Measurements from ENCODE around the gene CES4A.
"Not testable (repeated sequence)": the region's sequence is repeated elsewhere in the genome, so short reads cannot be mapped to it uniquely, and the experiment has no call there.

CES4A gene

DNA sequence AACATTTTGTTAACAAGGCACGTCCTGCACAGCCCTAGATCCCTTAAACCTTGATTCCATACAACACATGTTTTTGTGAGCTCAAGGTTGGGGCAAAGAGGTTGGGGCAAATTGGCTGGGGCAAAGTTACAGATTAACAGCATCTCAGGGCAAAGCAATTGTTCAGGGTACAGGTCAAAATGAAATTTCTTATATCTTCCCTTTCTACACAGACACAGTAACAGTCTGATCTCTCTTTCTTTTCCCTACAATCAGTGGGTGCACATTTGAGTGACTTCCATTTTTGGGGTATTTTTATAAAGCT is 32.3 kb upstream of the CES4A start:
- DNase-seq (ENCODE audit: low read depth), result not testable (repeated sequence)

DNA sequence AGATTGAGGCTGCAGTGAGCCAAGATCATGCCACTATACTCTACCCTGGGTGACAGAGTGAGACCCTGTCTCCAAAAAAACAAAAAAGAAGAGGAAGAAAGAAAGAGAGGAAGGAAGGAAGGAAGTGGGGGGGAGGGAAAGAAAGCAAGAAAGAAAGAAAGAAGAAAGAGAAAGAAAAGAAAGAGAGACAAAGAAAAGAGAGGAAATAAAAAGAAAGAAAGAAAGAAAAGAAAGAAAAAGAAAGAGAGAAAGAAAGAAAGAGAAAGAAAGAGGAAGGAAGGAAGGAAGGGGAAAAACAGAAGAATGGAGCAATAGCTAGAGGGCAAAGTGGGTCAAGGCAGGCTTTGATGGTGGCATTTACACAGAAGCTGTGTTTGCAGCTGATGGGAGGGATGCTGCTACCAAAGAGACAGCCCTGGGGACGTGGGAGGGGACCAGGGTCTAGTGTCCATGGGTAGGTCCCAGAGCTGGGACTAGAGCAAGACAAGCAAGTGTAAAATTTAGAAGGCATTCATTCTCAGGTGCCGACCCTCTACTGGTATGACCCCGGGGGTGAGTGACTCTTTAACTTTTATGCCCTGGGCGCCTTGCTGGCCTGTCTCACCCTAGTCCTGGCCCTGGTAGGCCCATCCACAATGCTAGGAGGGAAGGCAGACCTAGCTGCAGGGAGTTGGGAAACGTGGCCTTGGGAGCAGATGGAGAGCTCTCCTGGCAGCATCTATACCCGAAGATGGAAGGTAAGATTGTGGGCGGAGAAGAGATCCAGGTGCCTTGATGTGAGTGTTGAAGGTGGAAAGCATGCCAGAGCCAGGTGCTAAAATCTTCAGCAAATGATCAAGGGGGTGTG is 29.3 kb upstream of the CES4A start:
- DNase-seq (ENCODE audit: low read depth), result no peak

DNA sequence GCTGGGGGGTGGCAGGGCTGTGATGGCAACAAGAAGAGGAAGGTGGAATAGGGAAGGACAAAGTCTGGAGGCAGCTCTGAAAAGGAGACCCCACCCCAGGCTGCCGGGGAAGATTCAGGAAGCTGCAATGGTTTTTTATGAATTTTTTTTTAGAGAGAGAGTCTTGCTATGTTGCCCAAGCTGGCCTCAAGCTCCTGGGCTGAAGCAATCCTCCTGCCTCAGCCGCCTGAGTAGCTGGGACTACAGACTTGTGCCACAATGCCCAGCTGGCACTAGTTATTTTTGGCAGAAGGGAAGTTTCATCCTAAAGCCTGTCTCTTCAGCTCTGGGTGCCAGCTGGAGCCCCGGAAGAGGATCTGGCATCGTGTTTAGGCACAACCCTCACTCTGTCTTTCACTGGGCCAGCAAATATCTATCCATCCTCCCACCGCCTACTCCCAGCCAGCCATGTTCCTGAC is 28.7 kb upstream of the CES4A start:
- DNase-seq (ENCODE audit: low read depth), result no peak

DNA sequence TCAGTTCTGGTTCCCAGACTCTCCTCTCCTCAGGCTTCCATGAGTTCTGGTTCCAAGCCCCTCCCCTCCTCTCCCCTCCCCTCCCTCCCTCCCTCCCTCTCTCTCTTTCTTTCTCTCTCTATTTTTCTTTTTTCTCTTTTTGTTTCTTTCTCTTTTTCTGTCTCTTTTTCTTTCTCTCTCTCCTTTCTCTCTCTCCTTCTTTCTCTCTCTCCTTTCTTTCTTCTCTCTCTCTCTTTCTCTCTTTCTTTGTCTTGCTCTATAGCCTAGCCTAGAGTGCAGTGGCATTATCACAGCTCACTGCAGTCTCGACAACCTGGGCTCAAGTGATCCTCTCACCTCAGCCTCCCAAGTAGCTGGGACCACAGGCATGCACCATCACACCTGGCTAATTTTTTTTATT is 28.1 kb upstream of the CES4A start:
- DNase-seq (ENCODE audit: low read depth), result no peak

DNA sequence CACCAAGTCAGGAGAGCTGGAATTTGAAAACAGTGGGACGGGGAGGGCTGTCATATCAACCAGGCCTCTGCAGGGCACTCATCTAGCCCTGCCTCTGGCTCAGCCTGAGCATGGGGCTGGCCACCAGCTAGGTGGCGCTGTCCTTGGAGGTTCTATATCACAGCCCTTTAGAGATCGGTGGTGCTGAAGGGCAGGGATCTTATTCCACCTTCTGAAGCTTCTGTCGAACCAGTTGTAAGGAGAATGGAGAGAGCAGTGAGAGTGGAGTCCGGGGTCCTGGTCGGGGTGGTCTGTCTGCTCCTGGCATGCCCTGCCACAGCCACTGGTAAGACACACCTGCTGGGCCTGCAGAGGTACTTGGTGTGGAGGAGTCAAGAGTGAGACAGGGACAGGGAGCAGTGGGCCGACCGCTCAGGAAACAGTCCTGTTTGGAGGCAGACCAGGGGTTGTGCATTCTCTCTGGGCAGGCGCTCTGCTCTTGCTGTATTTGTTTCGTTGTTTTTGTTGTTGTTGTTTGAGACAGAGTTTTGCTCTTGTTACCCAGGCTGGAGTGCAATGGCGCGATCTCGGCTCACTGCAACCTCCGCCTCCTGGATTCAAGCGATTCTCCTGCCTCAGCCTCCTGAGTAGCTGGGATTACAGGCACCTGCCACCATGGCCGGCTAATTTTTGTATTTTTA is 27.2 kb upstream of the CES4A start, which contains the start of gene CES3:
Gene CES3 (plus strand): TSS at position 202 of the 680 bp plus-strand sequence. CDS start 42 bp downstream, at position 244.
- DNase-seq (ENCODE audit: low read depth), result peak; percentile 81

DNA sequence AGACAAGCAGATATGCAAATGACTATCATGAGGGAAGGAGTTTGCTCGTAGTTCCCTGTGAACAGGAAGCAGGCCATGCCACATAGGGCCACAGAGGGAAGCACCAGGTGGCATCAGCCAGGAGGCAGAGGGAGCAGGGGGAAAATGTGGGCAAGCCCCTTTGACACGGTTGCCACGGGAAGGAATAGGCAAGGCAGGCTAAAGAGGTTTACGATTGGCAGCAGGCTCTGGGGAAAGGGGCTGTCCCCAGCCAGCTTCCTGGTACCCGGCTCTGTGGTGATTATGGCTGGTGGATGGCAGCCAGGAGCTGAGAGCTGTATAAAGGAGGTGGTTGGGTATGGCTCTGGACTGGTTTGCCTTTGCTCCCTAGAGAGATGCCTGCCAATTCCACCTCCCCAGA is 26.5 kb upstream of the CES4A start:
- DNase-seq (ENCODE audit: low read depth), result no peak

DNA sequence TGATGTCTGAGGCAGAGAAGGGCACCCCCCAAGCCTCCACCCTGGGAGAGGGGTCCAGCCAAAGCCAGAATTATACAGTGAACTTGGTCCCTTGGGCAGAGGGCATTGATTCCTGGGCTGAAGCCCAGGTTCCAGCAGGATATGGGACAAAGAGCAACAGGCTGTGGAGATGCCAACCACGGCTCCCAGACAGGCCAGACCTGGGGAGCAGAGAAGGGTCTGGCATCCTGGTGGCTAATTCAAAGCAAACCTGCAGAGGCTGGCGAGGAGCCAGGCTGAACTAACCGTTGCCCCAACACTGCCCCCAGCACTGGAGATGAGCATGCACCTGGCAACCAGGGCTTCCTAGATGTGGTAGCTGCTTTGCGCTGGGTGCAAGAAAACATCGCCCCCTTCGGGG is 24.3 kb upstream of the CES4A start:
- no peak for DNase-seq (ENCODE audit: low read depth)

DNA sequence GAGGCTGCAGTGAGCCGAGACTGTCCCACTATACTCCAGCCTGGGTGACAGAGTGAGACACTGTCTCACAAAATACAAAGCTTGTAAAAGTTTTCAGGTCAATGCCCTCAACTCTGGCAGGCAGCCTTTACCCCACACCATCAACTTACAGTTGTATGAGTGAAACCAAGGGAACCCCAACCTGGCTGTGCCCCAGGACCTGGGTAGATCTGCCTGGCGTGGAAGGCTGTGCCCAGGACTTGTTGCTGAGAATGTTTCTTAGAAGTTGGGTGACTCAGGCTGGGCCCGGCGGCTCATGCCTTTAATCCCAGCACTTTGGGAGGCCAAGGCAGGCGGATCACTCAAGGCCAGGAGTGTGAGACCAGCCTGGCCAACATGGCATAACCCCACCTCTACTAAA is 19.5 kb upstream of the CES4A start:
- DNase-seq (ENCODE audit: low read depth), result no peak

DNA sequence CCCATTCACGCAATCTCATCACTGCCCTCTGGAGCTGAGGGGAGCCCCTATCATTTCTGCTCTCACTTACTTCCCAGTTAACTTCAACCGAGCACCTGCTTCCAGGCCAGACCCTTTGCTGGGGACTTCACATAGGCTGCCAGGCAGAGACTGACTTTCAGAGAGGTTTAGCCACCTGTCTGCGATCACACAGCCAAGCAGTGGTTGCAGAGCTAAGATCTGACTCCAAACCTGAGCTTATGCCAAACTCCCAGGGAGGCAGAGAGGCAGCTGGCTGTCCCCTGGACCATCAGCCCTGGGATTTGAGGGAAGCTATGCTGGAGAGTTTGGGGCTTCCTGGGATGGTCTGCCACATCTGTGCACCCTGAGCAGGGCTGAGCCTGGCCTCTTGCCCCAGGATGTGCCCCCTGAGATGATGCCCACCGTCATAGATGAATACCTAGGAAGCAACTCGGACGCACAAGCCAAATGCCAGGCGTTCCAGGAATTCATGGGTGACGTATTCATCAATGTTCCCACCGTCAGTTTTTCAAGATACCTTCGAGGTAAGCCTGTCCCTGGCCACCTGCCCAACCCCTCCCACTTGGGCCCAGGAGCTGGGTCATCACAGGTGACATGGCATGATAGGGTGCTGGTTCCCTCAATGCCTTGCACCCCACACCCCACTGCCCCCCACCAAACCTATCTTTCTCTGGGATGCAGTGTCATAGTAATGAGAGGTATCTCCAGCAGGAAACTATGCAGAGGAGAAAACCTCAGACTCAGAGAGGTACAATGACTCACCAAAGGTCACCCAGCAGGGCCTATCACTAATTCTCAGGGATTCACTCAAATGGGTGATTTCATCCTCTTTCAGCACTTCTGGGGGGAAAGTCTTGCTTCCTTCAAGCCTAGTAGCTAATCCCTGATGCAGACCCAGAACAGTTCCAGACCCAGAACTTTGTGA is 17.3 kb upstream of the CES4A start:
- DNase-seq (ENCODE audit: low read depth), result peak; percentile 91

DNA sequence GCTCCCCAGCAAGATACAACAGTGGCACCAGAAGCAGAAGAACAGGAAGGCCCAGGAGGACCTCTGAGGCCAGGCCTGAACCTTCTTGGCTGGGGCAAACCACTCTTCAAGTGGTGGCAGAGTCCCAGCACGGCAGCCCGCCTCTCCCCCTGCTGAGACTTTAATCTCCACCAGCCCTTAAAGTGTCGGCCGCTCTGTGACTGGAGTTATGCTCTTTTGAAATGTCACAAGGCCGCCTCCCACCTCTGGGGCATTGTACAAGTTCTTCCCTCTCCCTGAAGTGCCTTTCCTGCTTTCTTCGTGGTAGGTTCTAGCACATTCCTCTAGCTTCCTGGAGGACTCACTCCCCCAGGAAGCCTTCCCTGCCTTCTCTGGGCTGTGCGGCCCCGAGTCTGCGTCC is 15.4 kb upstream of the CES4A start:
- DNase-seq (ENCODE audit: low read depth), result no peak

DNA sequence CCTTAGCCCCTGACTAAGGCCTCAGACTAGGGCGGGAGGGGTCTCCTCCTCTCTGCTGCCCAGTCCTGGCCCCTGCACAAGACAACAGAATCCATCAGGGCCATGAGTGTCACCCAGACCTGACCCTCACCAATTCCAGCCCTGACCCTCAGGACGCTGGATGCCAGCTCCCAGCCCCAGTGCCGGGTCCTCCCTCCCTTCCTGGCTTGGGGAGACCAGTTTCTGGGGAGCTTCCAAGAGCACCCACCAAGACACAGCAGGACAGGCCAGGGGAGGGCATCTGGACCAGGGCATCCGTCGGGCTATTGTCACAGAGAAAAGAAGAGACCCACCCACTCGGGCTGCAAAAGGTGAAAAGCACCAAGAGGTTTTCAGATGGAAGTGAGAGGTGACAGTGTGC is 14.7 kb upstream of the CES4A start:
- no peak for DNase-seq (ENCODE audit: low read depth)

DNA sequence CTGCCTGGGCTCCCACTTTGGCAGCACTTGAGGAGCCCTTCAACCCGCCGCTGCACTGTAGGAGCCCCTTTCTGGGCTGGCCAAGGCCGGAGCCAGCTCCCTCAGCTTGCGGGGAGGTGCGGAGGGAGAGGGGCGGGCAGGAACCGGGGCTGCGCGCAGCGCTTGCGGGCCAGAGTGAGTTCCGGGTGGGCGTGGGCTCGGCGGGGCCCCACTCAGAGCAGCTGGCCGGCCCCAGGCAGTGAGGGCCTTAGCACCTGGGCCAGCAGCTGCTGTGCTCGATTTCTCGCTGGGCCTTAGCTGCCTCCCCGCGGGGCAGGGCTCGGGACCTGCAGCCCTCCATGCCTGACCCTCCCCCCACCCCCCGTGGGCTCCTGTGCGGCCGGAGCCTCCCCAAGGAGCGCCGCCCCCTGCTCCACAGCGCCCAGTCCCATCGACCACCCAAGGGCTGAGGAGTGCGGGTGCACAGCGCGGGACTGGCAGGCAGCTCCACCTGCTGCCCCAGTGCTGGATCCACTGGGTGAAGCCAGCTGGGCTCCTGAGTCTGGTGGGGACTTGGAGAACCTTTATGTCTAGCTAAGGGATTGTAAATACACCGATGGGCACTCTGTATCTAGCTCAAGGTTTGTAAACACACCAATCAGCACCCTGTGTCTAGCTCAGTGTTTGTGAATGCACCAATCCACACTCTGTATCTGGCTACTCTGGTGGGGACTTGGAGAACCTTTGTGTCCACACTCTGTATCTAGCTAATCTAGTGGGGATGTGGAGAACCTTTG is 14.0 kb upstream of the CES4A start:
- not testable (repeated sequence) for DNase-seq (ENCODE audit: low read depth)

DNA sequence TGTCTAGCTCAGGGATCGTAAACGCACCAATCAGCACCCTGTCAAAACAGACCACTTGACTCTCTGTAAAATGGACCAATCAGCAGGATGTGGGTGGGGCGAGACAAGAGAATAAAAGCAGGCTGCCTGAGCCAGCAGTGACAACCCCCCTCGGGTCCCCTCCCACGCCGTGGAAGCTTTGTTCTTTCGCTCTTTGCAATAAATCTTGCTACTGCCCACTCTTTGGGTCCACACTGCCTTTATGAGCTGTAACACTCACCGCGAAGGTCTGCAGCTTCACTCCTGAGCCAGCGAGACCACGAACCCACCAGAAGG is 13.5 kb upstream of the CES4A start:
- not testable (repeated sequence) for DNase-seq (ENCODE audit: low read depth)

DNA sequence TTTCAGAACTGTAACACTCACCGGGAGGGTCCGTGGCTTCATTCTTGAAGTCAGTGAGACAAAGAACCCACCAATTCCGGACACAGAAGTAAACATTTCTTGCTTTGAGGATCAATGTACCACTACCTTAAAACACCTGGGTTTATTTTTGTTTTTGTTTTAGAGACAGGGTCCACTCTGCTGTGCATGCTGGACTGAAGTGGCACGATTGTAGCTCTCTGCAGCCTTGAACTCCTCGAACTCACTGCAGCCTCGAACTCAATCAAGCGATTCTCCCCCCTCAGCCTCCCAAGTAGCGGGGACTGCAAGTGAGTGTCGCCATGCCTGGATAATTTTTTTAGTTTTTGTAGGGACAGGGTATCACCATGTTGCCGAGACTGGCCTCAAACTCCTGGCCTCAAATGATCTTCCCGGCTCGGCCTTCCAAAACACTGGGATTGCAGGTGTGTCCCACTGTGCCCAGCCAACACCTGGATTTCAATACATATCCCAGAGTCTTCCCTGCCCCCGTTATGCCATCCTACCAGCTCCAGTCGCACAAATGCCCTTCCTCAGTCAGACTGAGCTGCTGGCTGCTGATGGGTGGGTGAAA is 13.0 kb upstream of the CES4A start:
- DNase-seq (ENCODE audit: low read depth), result no peak

DNA sequence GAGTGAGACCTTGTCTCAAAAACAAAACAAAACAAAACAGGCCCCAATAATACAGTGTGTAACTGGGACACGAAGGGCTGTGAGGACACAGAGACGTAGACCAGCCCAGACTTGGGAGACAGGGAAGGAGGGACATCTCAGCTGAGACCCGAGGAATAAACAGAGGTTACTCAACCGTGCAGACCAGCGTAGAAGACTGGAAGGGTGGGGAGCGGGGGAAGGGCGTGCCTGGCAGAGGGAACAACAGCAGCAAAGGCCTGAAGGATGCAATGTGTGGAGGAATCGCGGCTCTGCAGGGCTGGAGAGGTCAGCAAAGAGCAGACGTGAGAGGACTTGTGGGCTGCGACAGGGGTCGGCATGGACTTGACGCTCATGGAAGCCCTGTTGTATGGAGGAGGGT is 11.6 kb upstream of the CES4A start:
- no peak for DNase-seq (ENCODE audit: low read depth)

DNA sequence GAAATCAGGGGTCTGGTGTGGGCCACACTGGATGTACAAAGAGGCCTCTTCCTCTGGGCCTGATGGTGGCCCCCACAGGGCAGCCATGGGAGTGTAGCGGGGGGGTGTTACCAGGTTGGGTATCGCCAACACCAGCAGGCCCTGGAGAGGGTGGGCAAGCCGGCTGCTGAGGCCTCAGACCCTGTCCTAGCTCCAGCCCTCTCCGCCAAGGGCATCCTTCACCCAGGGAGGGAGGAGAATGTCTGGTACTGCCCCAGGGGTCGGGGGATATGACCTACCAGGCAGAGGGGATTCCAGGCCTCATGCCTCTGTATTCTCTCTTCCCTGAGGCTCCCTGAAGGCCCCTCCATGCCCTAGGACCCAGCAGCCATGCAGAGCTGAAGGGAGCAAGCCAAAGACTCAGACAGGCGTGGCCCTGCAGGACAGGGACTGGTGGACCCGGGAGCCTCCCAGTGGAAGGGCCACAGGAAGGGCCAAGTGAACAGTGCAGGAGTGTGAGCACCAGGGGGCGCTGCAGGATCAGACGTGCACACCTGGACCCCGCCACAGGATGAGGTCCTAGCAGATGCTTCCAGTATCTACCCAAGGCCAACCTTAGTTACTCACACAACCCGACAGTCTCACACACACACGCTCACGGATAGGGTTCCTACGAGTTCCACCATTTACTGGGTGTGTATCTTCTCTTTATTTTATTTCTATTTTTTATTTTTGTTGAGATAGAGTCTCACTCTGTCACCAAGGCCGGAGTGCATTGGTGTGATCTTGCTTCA is 10.9 kb upstream of the CES4A start:
- DNase-seq (ENCODE audit: low read depth), result peak; percentile 89

DNA sequence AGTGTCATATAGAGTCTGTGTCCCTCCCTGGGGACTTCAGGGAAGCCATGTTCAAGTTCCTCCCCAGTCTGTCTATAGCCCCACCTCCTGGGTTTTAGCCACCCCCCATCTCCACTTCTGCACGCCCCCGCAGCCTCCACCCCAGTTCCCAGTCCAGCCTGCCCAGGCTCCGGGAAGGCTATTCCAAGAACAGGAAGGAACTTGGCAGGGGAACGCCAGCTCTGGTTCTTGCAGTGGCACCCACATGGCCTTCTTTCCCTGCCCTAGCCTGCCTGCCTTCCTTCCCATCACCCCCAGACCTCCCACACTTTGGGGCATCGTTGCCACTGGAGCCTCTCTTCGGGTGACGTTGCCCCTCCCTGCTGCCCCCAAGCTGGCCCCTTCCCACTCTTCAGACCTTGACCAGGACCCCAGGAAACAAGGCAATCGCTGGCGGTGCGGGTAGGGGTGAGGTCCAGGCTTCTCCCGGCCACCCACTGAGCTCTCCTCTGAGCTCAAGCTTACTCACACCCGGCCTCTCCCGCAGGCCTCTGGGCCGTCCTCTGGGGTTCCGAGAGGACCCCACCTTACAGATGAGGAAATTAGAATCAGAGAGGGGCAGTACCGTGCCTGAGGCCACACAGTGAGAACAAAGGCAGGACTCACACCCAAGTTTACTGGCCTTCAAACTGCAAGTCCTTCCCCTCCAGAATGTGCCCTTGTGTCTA is 9.2 kb upstream of the CES4A start:
- peak; percentile 17 for DNase-seq (ENCODE audit: low read depth)

DNA sequence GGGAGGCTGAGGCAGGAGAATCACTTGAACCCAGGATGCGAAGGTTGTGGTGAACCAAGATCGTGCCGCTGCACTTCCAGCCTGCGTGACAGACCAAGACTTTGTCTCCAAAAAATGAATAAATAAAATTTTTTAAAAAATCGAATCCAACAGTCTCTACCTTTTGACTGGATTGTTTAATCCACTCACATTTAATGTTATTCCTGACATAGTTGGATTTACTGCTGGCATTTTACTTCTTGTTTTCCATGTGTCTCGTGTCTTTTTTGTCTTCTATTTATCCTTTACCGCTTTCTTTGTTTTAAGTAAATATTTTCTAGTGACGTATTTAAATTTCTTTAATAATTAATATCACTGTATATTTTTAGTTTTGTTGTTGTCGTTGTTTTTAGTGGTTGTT is 5.4 kb upstream of the CES4A start:
- no peak for DNase-seq (ENCODE audit: low read depth)

DNA sequence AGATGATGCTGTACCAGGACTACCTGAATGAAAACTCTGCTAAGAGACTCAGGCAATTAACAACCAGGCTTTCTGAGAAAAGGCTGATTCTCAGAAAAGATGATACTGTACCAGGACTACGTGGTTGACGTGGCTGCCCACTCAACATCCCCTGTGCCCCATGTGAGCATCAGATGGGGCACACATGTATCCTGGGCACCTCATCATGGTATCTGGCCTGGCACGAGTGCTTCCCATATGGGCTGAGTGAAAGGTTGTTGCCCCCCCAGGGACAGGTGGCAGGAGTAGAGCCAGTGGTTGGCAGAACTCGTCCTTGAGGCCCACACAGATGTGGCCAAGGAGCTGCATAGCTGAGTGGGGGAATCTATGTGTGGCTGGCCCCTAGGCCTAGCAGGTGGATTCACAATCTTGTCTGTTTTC is 3.5 kb upstream of the CES4A start:
- DNase-seq (ENCODE audit: low read depth), result no peak

DNA sequence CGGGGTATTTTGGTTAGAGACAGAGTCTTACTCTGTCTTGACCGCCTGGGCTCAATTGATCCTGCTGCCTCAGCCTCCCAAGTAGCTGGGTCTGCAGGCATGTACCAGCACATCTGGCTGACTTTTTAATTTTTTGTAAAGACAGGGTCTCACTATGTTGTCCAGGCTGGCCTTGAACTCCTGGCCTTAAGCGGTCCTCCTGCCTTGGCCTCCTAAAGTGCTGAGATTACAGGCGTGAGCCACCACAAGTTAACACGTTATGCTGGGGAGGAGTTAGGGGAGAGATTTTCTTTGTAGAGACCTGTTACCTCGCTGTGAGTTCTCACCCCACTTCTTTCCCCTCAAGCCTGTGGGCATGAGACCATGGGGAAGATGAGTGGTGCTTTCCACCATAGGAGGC is 1.8 kb upstream of the CES4A start:
- no peak for DNase-seq (ENCODE audit: low read depth)
